ENCODE results near the gene SLC7A14.

Gene SLC7A14

GRCh38 chr3:170467571-170468147, 118.2 kb downstream of the SLC7A14 start:
- TF ChIP-seq POLR2A (IDR thresholded peaks at IDR 0.05; ENCODE audit: extremely low read depth, insufficient read length) (no peak), MYC (IDR thresholded peaks at IDR 0.05; ENCODE audit: low read depth, low read length) (no peak)
- TF ChIP-seq, protein P1, sequence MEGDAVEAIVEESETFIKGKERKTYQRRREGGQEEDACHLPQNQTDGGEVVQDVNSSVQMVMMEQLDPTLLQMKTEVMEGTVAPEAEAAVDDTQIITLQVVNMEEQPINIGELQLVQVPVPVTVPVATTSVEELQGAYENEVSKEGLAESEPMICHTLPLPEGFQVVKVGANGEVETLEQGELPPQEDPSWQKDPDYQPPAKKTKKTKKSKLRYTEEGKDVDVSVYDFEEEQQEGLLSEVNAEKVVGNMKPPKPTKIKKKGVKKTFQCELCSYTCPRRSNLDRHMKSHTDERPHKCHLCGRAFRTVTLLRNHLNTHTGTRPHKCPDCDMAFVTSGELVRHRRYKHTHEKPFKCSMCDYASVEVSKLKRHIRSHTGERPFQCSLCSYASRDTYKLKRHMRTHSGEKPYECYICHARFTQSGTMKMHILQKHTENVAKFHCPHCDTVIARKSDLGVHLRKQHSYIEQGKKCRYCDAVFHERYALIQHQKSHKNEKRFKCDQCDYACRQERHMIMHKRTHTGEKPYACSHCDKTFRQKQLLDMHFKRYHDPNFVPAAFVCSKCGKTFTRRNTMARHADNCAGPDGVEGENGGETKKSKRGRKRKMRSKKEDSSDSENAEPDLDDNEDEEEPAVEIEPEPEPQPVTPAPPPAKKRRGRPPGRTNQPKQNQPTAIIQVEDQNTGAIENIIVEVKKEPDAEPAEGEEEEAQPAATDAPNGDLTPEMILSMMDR (IDR thresholded peaks at IDR 0.05; ENCODE audit: low read depth, low read length) = no peak
- H3K4me3 ChIP-seq (ENCODE audit: low read depth, low read length) = no peak overlapping the region
- DNase-seq (ENCODE audit: low read depth) = no peak

GRCh38 chr3:170467007-170467406, 118.9 kb downstream of the SLC7A14 start:
- no peak overlapping the region for H3K4me3 ChIP-seq (ENCODE audit: low read depth, low read length)
- DNase-seq (ENCODE audit: low read depth) = no peak
- TF ChIP-seq MYC (IDR thresholded peaks at IDR 0.05; ENCODE audit: low read depth, low read length) = no peak
- TF ChIP-seq, protein P1 (IDR thresholded peaks at IDR 0.05; ENCODE audit: low read depth, low read length) = no peak
- no peak for TF ChIP-seq POLR2A (IDR thresholded peaks at IDR 0.05; ENCODE audit: extremely low read depth, insufficient read length)
- TF ChIP-seq, protein P2, sequence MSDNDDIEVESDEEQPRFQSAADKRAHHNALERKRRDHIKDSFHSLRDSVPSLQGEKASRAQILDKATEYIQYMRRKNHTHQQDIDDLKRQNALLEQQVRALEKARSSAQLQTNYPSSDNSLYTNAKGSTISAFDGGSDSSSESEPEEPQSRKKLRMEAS (IDR thresholded peaks at IDR 0.05; ENCODE audit: low read depth, low read length) = no peak

DNA sequence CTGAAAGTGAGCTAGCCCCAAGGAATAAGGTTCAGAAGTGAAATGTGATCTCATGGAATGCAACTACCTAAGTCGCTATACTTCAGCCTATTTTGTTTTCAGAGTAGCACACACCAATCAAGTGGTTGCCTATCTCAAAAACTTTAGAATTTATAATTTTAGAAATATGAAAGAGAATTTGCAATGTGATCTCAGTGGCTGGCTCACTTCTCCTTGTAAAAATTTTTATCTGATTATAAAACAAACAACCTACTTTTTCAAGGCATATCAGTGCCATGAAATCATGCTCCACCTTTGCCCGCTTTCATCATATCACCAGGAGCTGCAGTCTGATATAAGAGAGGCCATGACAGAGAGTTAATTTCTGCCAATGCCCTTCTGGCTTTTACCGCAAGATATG, 119.9 kb downstream of the SLC7A14 start:
- TF ChIP-seq, protein P2 (IDR thresholded peaks at IDR 0.05; ENCODE audit: low read depth, low read length) = no peak
- TF ChIP-seq, protein P1 (IDR thresholded peaks at IDR 0.05; ENCODE audit: low read depth, low read length) = no peak
- TF ChIP-seq MYC (IDR thresholded peaks at IDR 0.05; ENCODE audit: low read depth, low read length) = no peak
- TF ChIP-seq POLR2A (IDR thresholded peaks at IDR 0.05; ENCODE audit: extremely low read depth, insufficient read length) = no peak
- H3K4me3 ChIP-seq (ENCODE audit: low read depth, low read length) = no peak overlapping the region
- no peak for DNase-seq (ENCODE audit: low read depth)

DNA sequence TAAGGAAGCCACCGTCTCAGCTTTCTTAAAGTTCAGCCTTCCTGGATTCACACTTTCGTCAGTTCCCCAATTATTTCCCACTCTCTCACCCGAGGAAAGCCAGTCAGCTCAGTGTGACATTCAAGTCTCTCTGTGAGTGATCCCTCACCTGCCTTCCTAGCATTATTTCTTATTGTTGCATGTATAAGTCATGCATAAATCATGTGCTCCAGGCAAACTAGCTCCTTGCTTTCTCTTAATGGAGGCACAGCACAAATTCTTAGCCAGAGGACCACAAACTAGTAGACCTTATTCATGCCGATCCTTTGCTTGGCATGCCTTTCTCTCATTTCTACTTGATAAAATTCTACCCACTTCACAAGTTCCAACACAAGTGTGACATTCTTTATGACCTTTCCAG, 122.9 kb downstream of the SLC7A14 start:
- no peak overlapping the region for H3K4me3 ChIP-seq (ENCODE audit: low read depth, low read length)
- TF ChIP-seq POLR2A (IDR thresholded peaks at IDR 0.05; ENCODE audit: extremely low read depth, insufficient read length) = no peak
- TF ChIP-seq, protein P2 (IDR thresholded peaks at IDR 0.05; ENCODE audit: low read depth, low read length) = no peak
- TF ChIP-seq MYC (IDR thresholded peaks at IDR 0.05; ENCODE audit: low read depth, low read length) = no peak
- TF ChIP-seq, protein P1 (IDR thresholded peaks at IDR 0.05; ENCODE audit: low read depth, low read length) = no peak
- no peak for DNase-seq (ENCODE audit: low read depth)

DNA sequence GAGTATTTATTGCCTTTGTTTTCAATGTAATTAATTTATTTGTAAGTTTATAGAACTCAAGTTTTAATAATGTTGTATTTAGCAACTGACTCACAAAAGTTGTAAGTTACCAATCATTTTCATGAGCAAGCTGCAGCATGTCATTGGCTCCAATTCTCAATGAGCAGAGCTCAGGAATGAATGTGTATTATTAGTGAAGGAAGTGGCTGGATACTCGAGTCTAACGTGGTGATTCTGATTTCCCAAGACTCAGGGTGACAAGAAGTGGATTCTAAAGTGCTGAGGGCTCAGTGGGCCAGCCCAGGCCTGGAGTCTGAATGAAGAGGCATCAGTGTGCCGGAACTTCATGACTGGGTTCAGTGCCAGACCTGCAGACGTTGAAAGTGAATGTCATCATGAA, 127.6 kb downstream of the SLC7A14 start:
- DNase-seq (ENCODE audit: low read depth) = no peak

More for the DNA sequence above, 127.6 kb downstream of the SLC7A14 start:
- no peak overlapping the region for H3K4me3 ChIP-seq (ENCODE audit: low read depth, low read length)
- TF ChIP-seq, protein P1 (IDR thresholded peaks at IDR 0.05; ENCODE audit: low read depth, low read length) = no peak
- TF ChIP-seq, protein P2 (IDR thresholded peaks at IDR 0.05; ENCODE audit: low read depth, low read length) = no peak
- TF ChIP-seq POLR2A (IDR thresholded peaks at IDR 0.05; ENCODE audit: extremely low read depth, insufficient read length) (no peak), MYC (IDR thresholded peaks at IDR 0.05; ENCODE audit: low read depth, low read length) (no peak)

All from NB4 (cell line).